Ovary (tissue), 9 donors: ENCODE measurements around the gene ADAM17. TPM values are rescaled to one million over a fixed set of nuclear protein-coding genes. Genes with fewer than 3 reads are reported as not detected.
"Not testable (repeated sequence)": the region's sequence is repeated elsewhere in the genome, so short reads cannot be mapped to it uniquely, and the experiment has no call there.

Source experiments
- DNase-seq, 5 donors: peaks; one replicate each; pipeline ENCODE4 v3.0.0-alpha.2; 2019 to 2020
- H3K27ac ChIP-seq, 2 donors: fragments of 200-600 bp; one replicate each; pipeline versions ENCODE4 v1.5.1 to v1.8.0; 2019 to 2022
- H3K27me3 ChIP-seq: fragments of 200-600 bp; one replicate; pipeline ENCODE4 v1.8.0; 2022
- H3K36me3 ChIP-seq: fragments of 200-600 bp; sonication (generic); one replicate; pipeline ENCODE4 v1.5.1; 2019
- H3K4me1 ChIP-seq: one replicate; pipeline ENCODE4 v1.8.1; 2013; ENCODE audit warnings: mild to moderate bottlenecking, moderate library complexity; ENCODE audit not compliant: insufficient read depth
- H3K4me3 ChIP-seq: fragments of 200-600 bp; sonication (generic); one replicate; pipeline ENCODE4 v1.5.1; 2017
- H3K9me3 ChIP-seq, 2 donors: fragments of 200-600 bp in 1 of 2; sonication (generic) in 1 of 2; one replicate each; pipeline versions ENCODE4 v1.5.1 to v1.8.1; 2013 to 2019; ENCODE audit warnings: mild to moderate bottlenecking in 1 of 2, moderate library complexity in 1 of 2
- EP300 ChIP-seq: sonication (generic); formaldehyde crosslinking; IDR thresholded peaks from one replicate; pipeline ENCODE4 v1.6.1; 2017; ENCODE audit warnings: antibody characterized with exemption
- POLR2A ChIP-seq: fragments of 450-650 bp; IDR thresholded peaks from one replicate; pipeline ENCODE4 v1.6.1; 2017; ENCODE audit warnings: antibody characterized with exemption, mild to moderate bottlenecking, moderate library complexity
- WGBS, 3 donors: extraction: QIAGEN DNeasy Blood & Tissue Kit in 1 of 3; methylation state at CpG; one replicate each; pipeline versions ENCODE4 v1.1.5 to v1.1.7; 2013 to 2017; 5-methylcytosine and 5-hydroxymethylcytosine counted together
- intact Hi-C, 4 donors: fragments of 100-400 bp; cut with DNase I; formaldehyde crosslinking; loops; one replicate each; pipeline versions ENCODE4 v1.11.0 to v1.15.1; 2022 to 2023
- polyA plus RNA-seq, 2 donors: library from polyadenylated mRNA; stranded (reverse); fragments of 200-250 nt in 1 of 2; fragments of 350-450 nt in 1 of 2; fragmentation: Illumina TruSeq in 1 of 2; extraction: RNeasy Lipid Tissue Mini Kit (QIAGEN cat#74804) in 1 of 2; gene quantifications; one replicate each; pipeline ENCODE4 v1.2.3, GENCODE V29; 2013 to 2014
- total RNA-seq, 7 donors: library from RNA; depleted of rRNA in 2 of 7; stranded (reverse); fragments of >200 nt in 2 of 7; fragmentation: NEBNext Ultra II Directional in 3 of 7; extraction: Animal tissue kit (Norgen Biotek cat#: 25700) in 3 of 7; gene quantifications; one replicate each; pipeline versions ENCODE4 v1.1.0 to v1.2.4, GENCODE V29; 2016 to 2023
- TF ChIP-seq, protein P1 (sequence below), 3 donors: fragments of 450-650 bp in 2 of 3; fragments of 200-600 bp in 1 of 3; IDR thresholded peaks; one replicate each; pipeline versions ENCODE4 v1.5.1 to v1.8.0; 2016 to 2022; ENCODE audit warnings: antibody characterized with exemption in 3 of 3, mild to moderate bottlenecking in 1 of 3
- donor health status: DM: no; HTN: no; CAD: no; lungs with moderate emphysema.
- donor health status: DM: no; HTN: no; CAD: no.
- donor health status: Bipolar disorder and iron deficiency.
- donor health status: DM: yes; HTN: yes; CAD: no.
- donor health status: DM: no; HTN: no; CAD: no.
- donor health status: DM: yes; HTN: yes; CAD: no.

ADAM17 gene
- total and polyA plus RNA-seq, 9 donors = 10.2 to 46.6 (median 27.8) TPM

DNA sequence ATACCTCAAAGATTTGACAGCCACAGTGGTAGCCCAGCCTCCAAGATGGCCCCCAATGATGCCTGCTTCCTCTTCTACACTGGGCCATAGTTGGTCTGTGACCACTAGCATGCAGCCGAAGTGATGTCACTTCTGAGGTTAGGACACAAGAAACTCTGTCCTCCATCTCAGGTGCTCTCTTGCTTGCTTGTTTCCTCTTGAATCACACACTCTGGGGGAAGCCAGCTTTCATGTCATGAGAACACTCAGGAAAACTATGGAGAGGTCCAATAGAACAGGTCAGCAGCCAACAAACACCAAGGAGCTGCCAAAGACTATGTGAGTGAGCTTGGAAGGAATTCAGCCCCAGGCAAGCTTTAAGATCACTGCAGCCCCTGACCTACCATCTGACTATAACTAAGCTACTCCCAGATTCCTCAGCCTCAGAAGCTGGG is 3.3 kb upstream of the ADAM17 start:
- Histone ChIP-seq H3K36me3 (no peaks in the 10 kb centered on the region), H3K27ac (no peak overlapping the region), H3K4me3 (no peak overlapping the region), H3K4me1 (no peaks in the 10 kb centered on the region), H3K9me3 (no peaks in the 10 kb centered on the region), H3K27me3 (no peaks in the 10 kb centered on the region)
- intact Hi-C loops = no loop called here
- peak in 1 of 5 donors; percentile 40 for DNase-seq
- TF ChIP-seq, protein P1, sequence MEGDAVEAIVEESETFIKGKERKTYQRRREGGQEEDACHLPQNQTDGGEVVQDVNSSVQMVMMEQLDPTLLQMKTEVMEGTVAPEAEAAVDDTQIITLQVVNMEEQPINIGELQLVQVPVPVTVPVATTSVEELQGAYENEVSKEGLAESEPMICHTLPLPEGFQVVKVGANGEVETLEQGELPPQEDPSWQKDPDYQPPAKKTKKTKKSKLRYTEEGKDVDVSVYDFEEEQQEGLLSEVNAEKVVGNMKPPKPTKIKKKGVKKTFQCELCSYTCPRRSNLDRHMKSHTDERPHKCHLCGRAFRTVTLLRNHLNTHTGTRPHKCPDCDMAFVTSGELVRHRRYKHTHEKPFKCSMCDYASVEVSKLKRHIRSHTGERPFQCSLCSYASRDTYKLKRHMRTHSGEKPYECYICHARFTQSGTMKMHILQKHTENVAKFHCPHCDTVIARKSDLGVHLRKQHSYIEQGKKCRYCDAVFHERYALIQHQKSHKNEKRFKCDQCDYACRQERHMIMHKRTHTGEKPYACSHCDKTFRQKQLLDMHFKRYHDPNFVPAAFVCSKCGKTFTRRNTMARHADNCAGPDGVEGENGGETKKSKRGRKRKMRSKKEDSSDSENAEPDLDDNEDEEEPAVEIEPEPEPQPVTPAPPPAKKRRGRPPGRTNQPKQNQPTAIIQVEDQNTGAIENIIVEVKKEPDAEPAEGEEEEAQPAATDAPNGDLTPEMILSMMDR (IDR thresholded peaks at IDR 0.05) = no peak
- TF ChIP-seq EP300 (no peak), POLR2A (no peak)
- WGBS, 3 donors = 72 to 81% (median 77%) methylated on average over 1 of the region's 1 CpG

- Histone ChIP-seq H3K4me3 (peak overlapping the region; percentile 92), H3K4me1 (peaks cover 5% of the 10 kb centered on the region), H3K9me3 (no peaks in the 10 kb centered on the region), H3K27ac (peak overlapping the region; percentile 97 to 99), H3K27me3 (no peaks in the 10 kb centered on the region), H3K36me3 (no peaks in the 10 kb centered on the region)
- DNase-seq = no peak
- WGBS, 3 donors = 0 to 1% (median 1%) methylated on average over 15 to 32 of the region's 32 CpGs
- TF ChIP-seq POLR2A (no peak), EP300 (no peak)
- TF ChIP-seq, protein P1 (IDR thresholded peaks at IDR 0.05) = no peak
- intact Hi-C loops = no loop called here
Measured at GRCh38 chr2:9556121-9556743, 602 bp upstream of the ADAM17 start.

GRCh38 chr2:9554921-9555296 is 721 bp downstream of the ADAM17 start:
- intact Hi-C loops = loop anchor here in 1 of 4 donors (2.0 kb wide), 1 partner anchor 76 kb away; the partner anchor contains the start of gene YWHAQ
- H3K27me3 ChIP-seq = no peaks in the 10 kb centered on the region
- no peaks in the 10 kb centered on the region for H3K9me3 ChIP-seq
- peak in 2 of 5 donors; percentile 51 to 67 for DNase-seq
- H3K36me3 ChIP-seq = no peaks in the 10 kb centered on the region
- H3K27ac ChIP-seq = peak overlapping the region; percentile 97 to 99
- TF ChIP-seq, protein P1 (IDR thresholded peaks at IDR 0.05) = no peak
- TF ChIP-seq EP300 (no peak), POLR2A (peak; percentile 27)
- H3K4me3 ChIP-seq = peak overlapping the region; percentile 92
- 0 to 1% (median 0%) methylated on average over 9 of the region's 9 CpGs for WGBS, 3 donors
- peaks cover 10% of the 10 kb centered on the region for H3K4me1 ChIP-seq

DNA sequence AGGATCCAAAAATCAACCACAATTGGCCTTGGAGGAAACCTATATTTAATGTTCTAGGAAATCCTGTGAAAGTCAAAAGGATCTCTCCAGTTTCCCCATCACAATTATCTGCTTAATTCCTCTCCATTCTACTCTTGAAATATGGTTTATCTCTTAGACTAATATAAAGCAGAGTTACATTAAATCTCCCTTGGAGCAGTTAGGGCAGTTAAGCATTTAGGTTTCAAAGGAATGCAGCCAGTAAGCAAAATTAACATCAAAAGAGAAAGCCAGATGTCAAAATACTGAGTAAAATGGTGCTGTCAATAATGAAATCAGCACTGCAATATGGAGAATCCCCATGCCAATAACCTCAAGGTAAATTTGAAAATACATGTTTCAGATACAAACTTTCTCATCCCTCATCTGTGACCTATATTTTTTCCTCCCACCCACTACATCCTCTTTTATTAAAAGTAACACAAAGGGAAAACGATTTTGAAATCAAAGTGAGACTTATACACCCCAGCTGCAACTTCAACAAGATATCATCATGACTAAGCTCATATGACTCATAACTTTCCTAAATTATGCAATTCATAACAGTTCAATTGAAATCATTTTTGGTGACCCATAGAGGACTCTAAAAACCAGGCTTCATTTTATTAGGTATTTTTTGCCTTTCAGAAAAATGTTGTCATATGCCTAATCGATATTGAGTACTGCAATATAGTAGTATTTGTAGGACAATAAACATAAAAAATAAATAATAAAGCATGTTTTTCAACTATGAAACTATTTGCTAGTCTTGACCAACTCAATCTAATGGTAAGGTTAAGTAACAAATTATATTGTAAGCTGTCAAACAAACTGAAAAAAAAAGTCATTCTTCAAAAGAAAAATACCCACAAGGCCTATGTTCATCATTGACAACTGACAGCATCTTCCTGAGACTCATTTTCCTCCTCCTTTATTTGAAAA is 3.1 kb downstream of the ADAM17 start:
- Histone ChIP-seq H3K9me3 (no peaks in the 10 kb centered on the region), H3K36me3 (no peaks in the 10 kb centered on the region), H3K4me1 (peaks cover 18% of the 10 kb centered on the region), H3K27ac (peak overlapping the region in 1 of 2 donors; percentile 3), H3K27me3 (no peaks in the 10 kb centered on the region), H3K4me3 (no peak overlapping the region)
- WGBS, 3 donors = 15 to 26% (median 19%) methylated on average over 2 of the region's 2 CpGs
- intact Hi-C loops = no loop called here
- DNase-seq = no peak
- TF ChIP-seq EP300 (no peak), POLR2A (no peak)
- TF ChIP-seq, protein P1 (IDR thresholded peaks at IDR 0.05) = no peak

DNA sequence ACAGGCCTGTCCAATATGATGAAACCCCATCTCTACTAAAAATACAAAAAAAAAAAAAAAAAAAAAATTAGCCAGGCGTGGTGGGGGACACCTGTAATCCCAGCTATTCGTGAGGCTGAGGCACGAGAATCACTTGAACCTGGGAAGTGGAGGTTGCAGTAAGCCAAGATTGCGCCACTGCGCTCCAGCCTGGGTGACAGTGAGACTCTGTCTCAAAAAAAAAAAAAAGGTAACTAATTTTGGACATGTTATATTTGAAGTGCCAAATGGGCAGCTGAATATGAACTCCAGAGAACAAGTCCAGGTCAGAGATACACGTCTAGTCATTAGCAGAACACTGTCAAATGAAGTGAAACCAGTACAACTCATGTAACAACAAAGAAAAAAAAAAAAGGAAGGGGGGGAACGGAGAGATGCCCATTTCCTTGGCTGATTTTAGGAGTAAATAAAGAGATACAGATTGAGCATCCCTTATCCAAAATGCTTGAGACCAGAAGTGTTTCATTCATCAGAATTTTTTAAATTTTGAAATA is 4.7 kb downstream of the ADAM17 start:
- 80 to 85% (median 83%) methylated on average over 7 of the region's 7 CpGs for WGBS, 3 donors
- H3K36me3 ChIP-seq, H3K27me3 ChIP-seq, H3K9me3 ChIP-seq, H3K27ac ChIP-seq, intact Hi-C loops, H3K4me3 ChIP-seq, DNase-seq: not testable (repeated sequence)
- peaks cover 21% of the 10 kb centered on the region for H3K4me1 ChIP-seq
